Spleen (tissue), 11 donors: ENCODE results near the gene OR2B2. TPM values are rescaled to one million over a fixed set of nuclear protein-coding genes. Genes with fewer than 3 reads are reported as not detected.
A peak's percentile ranks its signal among the peaks of the same experiment; 100 is the strongest.

ENCODE experiments used
- DNase-seq: peaks from one replicate; pipeline ENCODE4 v3.0.0-alpha.2; 2020
- H3K27ac ChIP-seq, 8 donors: fragments of 200-600 bp; sonication (generic) in 7 of 8; 1 replicate in 4 of 8; 2 replicates in 4 of 8; pipeline versions ENCODE4 v1.5.0 to v1.8.0; 2016 to 2021; ENCODE audit warnings: inconsistent platforms in 4 of 8, mild to moderate bottlenecking in 4 of 8, moderate library complexity in 1 of 8
- H3K27me3 ChIP-seq, 7 donors: fragments of 200-600 bp; sonication (generic) in 6 of 7; replicated peaks in 1 of 7; 1 replicate in 4 of 7; 2 replicates in 3 of 7; pipeline versions ENCODE4 v1.5.0 to v1.8.0; 2016 to 2021; ENCODE audit warnings: inconsistent platforms in 3 of 7, mild to moderate bottlenecking in 1 of 7
- H3K36me3 ChIP-seq, 6 donors: fragments of 200-600 bp; sonication (generic) in 5 of 6; 1 replicate in 4 of 6; 2 replicates in 2 of 6; pipeline versions ENCODE4 v1.5.0 to v1.8.0; 2016 to 2021; ENCODE audit warnings: inconsistent platforms in 2 of 6
- H3K4me1 ChIP-seq, 6 donors: fragments of 200-600 bp; sonication (generic) in 5 of 6; 1 replicate in 3 of 6; 2 replicates in 3 of 6; pipeline versions ENCODE4 v1.5.0 to v1.8.0; 2016 to 2021; ENCODE audit warnings: inconsistent platforms in 3 of 6
- H3K4me3 ChIP-seq, 8 donors: fragments of 200-600 bp; sonication (generic) in 7 of 8; 1 replicate in 4 of 8; 2 replicates in 4 of 8; pipeline versions ENCODE4 v1.5.0 to v1.8.0; 2016 to 2021; ENCODE audit warnings: inconsistent platforms in 4 of 8, mild to moderate bottlenecking in 4 of 8, moderate library complexity in 2 of 8
- H3K9me3 ChIP-seq, 8 donors: fragments of 200-600 bp; sonication (generic) in 7 of 8; 1 replicate in 4 of 8; 2 replicates in 4 of 8; pipeline versions ENCODE4 v1.5.0 to v1.8.0; 2016 to 2021; ENCODE audit warnings: inconsistent platforms in 4 of 8
- CTCF ChIP-seq, 11 experiments: fragments of 200-600 bp in 7 of 11; fragments of 450-650 bp in 4 of 11; sonication (generic) in 4 of 11; IDR thresholded peaks in 8 of 11; conservative IDR thresholded peaks in 3 of 11; 1 replicate in 7 of 11; 2 replicates in 4 of 11; pipeline versions ENCODE4 v1.4.0 to v1.8.0; 2016 to 2021; ENCODE audit warnings: antibody characterized with exemption in 11 of 11, inconsistent platforms in 4 of 11, mild to moderate bottlenecking in 1 of 11
- POLR2A ChIP-seq, 3 donors: fragments of 450-650 bp; IDR thresholded peaks; one replicate each; pipeline ENCODE4 v1.5.1; 2017; ENCODE audit warnings: antibody characterized with exemption in 3 of 3, mild to moderate bottlenecking in 1 of 3
- POLR2AphosphoS5 ChIP-seq, 3 donors: sonication (generic); formaldehyde crosslinking; IDR thresholded peaks; one replicate each; pipeline ENCODE4 v1.5.1; 2017; ENCODE audit warnings: antibody characterized with exemption in 3 of 3
- WGBS, 5 donors: extraction: QIAGEN DNeasy Blood & Tissue Kit in 3 of 5; methylation state at CpG; one replicate each; pipeline versions ENCODE4 v1.1.5 to v1.1.7; 2013 to 2018; 5-methylcytosine and 5-hydroxymethylcytosine counted together
- intact Hi-C: fragments of 100-400 bp; cut with DNase I; formaldehyde crosslinking; loops from one replicate; pipeline ENCODE4 v1.15.0; 2023; ENCODE audit warnings: low total_unique reads
- polyA plus RNA-seq, 3 donors: library from polyadenylated mRNA; stranded (reverse); fragments of 200-250 nt; gene quantifications; one replicate each; pipeline ENCODE4 v1.2.1, GENCODE V29; 2013
- total RNA-seq, 7 donors: library from RNA; depleted of rRNA in 3 of 7; stranded (reverse); fragments of >200 nt in 3 of 7; fragmentation: NEBNext Ultra II Directional in 4 of 7; extraction: Animal tissue kit (Norgen Biotek cat#: 25700) in 4 of 7; gene quantifications; one replicate each; pipeline versions ENCODE4 v1.1.0 to v1.2.1, GENCODE V29; 2016 to 2021
- donor health status: healthy with polysubstance abuse.
- donor health status: DM: no; HTN: no; CAD: no; lungs with moderate emphysema.
- donor health status: DM: no; HTN: no; CAD: no.
- donor health status: Bipolar disorder and iron deficiency.
- donor health status: healthy.
- donor health status: DM: no; HTN: no; CAD: no.
- donor health status: DM: yes; HTN: yes; CAD: no.

The OR2B2 gene
- total and polyA plus RNA-seq, 10 donors: not detected

DNA sequence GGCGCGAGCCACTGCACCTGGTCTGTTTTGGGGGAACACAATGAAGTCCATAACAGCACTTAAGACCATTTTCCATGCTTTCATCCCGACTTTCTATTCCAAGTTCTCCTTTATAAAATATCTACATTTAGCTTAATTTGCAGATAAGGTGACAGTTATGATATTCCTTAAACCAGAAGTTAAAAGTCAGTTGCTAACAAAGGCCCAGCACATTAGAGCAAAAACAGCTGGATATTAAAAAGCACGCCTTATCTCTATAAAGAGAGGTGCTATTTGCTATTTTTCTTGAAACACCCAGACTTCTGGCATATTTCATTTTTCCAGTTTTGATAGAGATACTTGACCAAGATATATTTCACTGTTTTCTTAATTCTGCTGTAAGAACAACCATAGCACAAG, 15.8 kb downstream of the OR2B2 start:
- no peak for DNase-seq
- 90 to 96% (median 93%) methylated on average over 4 of the region's 4 CpGs for WGBS, 5 donors
- TF ChIP-seq CTCF (IDR thresholded peaks at IDR 0.05 in 8 of 11, conservative IDR thresholded peaks at IDR 0.05 in 3 of 11): no peak
- no peak for TF ChIP-seq POLR2A (IDR thresholded peaks at IDR 0.05)
- TF ChIP-seq POLR2AphosphoS5 (IDR thresholded peaks at IDR 0.05): no peak
- peaks cover 0 to 10% (median 0%) of the 10 kb centered on the region in 8 donors for H3K9me3 ChIP-seq
- peaks cover 4 to 42% (median 19%) of the 10 kb centered on the region in 6 donors for H3K4me1 ChIP-seq
- intact Hi-C loops: loop anchor here (10.0 kb wide), 3 partner anchors 122 to 712 kb away; partner anchors contain the start of gene ZNF184
- no peaks in the 10 kb centered on the region for H3K36me3 ChIP-seq
- no peak overlapping the region for H3K4me3 ChIP-seq
- H3K27ac ChIP-seq: peak overlapping the region in 4 of 8 donors; percentile 93 to 95 (median 94)
- peaks cover 0 to 5% (median 0%) of the 10 kb centered on the region in 7 donors for H3K27me3 ChIP-seq

GRCh38 chr6:27894839-27895762, 17.1 kb downstream of the OR2B2 start:
- WGBS, 5 donors: 0 to 1% (median 0%) methylated on average over 28 of the region's 28 CpGs
- peak overlapping the region; percentile 74 to 95 (median 94) for H3K27ac ChIP-seq
- H3K4me3 ChIP-seq: peak overlapping the region; percentile 45 to 77 (median 63)
- intact Hi-C loops: loop anchor here (5.0 to 10.0 kb wide), 4 partner anchors 83 to 710 kb away; partner anchors contain the start of gene ZNF184
- no peaks in the 10 kb centered on the region for H3K36me3 ChIP-seq
- peak in 1 of 3 donors; percentile 8 for TF ChIP-seq POLR2A (IDR thresholded peaks at IDR 0.05)
- TF ChIP-seq POLR2AphosphoS5 (IDR thresholded peaks at IDR 0.05): peak in 1 of 3 donors; percentile 78
- peak; percentile 66 to 95 (median 86) for TF ChIP-seq CTCF (IDR thresholded peaks at IDR 0.05 in 8 of 11, conservative IDR thresholded peaks at IDR 0.05 in 3 of 11)
- H3K4me1 ChIP-seq: peaks cover 4 to 55% (median 29%) of the 10 kb centered on the region in 6 donors
- no peak for DNase-seq
- H3K9me3 ChIP-seq: peaks cover 0 to 11% (median 0%) of the 10 kb centered on the region in 8 donors
- H3K27me3 ChIP-seq: peaks cover 0 to 9% (median 0%) of the 10 kb centered on the region in 7 donors

GRCh38 chr6:27893836-27894807, 18.1 kb downstream of the OR2B2 start:
- Histone ChIP-seq H3K27ac (peak overlapping the region; percentile 78 to 95 (median 94)), H3K36me3 (no peaks in the 10 kb centered on the region), H3K9me3 (peaks cover 0 to 11% (median 0%) of the 10 kb centered on the region in 8 donors), H3K4me1 (peaks cover 4 to 60% (median 35%) of the 10 kb centered on the region in 6 donors), H3K4me3 (peak overlapping the region; percentile 45 to 77 (median 63)), H3K27me3 (peaks cover 0 to 9% (median 0%) of the 10 kb centered on the region in 7 donors)
- TF ChIP-seq POLR2A (IDR thresholded peaks at IDR 0.05) (no peak), CTCF (IDR thresholded peaks at IDR 0.05 in 8 of 11, conservative IDR thresholded peaks at IDR 0.05 in 3 of 11) (no peak), POLR2AphosphoS5 (IDR thresholded peaks at IDR 0.05) (peak in 2 of 3 donors; percentile 27 to 71)
- WGBS, 5 donors: 0 to 1% (median 0%) methylated on average over 48 of the region's 48 CpGs
- intact Hi-C loops: loop anchor here (5.0 to 10.0 kb wide), 4 partner anchors 82 to 709 kb away; partner anchors contain the start of gene ZNF184
- DNase-seq: peak; percentile 88
